NT2/D1 (cell line): ENCODE data around the gene CCL26.
"Not testable (repeated sequence)": the region's sequence is repeated elsewhere in the genome, so short reads cannot be mapped to it uniquely, and the experiment has no call there.

ENCODE experiments used
- DNase-seq: peaks from one replicate; pipeline ENCODE4 v3.0.0-alpha.2; 2011; ENCODE audit warnings: low read depth, low spot score
- H3K27me3 ChIP-seq: 2 replicates; pipeline ENCODE4 v1.6.0; 2011; ENCODE audit warnings: mild to moderate bottlenecking; ENCODE audit not compliant: insufficient read length, insufficient read depth
- H3K36me3 ChIP-seq: 2 replicates; pipeline ENCODE4 v1.6.1; 2011; ENCODE audit warnings: mild to moderate bottlenecking, low read length, mixed read lengths; ENCODE audit not compliant: insufficient read depth, insufficient read length
- H3K4me1 ChIP-seq: 2 replicates; pipeline ENCODE4 v1.5.1; 2011; ENCODE audit not compliant: insufficient read depth, insufficient read length
- H3K4me3 ChIP-seq: 2 replicates; pipeline ENCODE4 v1.5.1; 2011; ENCODE audit warnings: low read depth; ENCODE audit not compliant: insufficient read length
- H3K9ac ChIP-seq: 2 replicates; pipeline ENCODE4 v1.6.0; 2011; ENCODE audit warnings: low read depth; ENCODE audit not compliant: insufficient read length
- H3K9me3 ChIP-seq: 2 replicates; pipeline ENCODE4 v1.5.1; 2011; ENCODE audit warnings: mild to moderate bottlenecking, low read length; ENCODE audit not compliant: insufficient read depth
- SUZ12 ChIP-seq: IDR thresholded peaks from 2 replicates; pipeline ENCODE4 v1.6.1; 2011; ENCODE audit not compliant: insufficient read length, insufficient read depth; ENCODE audit errors: extremely low read depth
- YY1 ChIP-seq: IDR thresholded peaks from 2 replicates; pipeline ENCODE4 v1.6.1; 2011; ENCODE audit not compliant: insufficient read length, insufficient read depth
- ZNF274 ChIP-seq: IDR thresholded peaks from 2 replicates; pipeline ENCODE4 v1.6.1; 2011; ENCODE audit warnings: mild to moderate bottlenecking, low read depth, low read length

CCL26 gene

DNA sequence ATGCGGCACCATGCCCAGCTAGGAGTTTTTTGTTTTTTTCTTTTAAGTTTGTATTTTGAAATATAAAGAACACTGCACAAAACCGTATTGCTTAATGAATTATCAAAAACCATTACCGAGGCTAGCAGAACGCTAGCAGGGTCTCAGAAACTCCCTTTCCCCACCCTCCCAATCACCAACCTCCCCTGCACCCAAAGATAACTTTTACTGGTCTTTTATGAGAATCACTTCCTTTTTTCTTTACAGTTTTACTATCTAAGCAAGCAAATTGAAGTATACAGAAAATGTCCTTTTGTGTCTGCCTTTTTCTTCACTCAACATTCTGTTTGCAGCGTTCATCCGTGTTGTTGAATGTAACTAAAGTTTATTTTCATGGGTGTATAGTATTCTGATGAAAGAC, 46.7 kb downstream of the CCL26 start:
- H3K9me3 ChIP-seq: no peaks in the 10 kb centered on the region
- H3K4me1 ChIP-seq: peaks cover 7% of the 10 kb centered on the region
- TF ChIP-seq SUZ12 (no peak), ZNF274 (no peak), YY1 (no peak)
- no peak for DNase-seq
- H3K36me3 ChIP-seq: no peaks in the 10 kb centered on the region
- no peak overlapping the region for H3K9ac ChIP-seq
- no peak overlapping the region for H3K4me3 ChIP-seq
- no peaks in the 10 kb centered on the region for H3K27me3 ChIP-seq

DNA sequence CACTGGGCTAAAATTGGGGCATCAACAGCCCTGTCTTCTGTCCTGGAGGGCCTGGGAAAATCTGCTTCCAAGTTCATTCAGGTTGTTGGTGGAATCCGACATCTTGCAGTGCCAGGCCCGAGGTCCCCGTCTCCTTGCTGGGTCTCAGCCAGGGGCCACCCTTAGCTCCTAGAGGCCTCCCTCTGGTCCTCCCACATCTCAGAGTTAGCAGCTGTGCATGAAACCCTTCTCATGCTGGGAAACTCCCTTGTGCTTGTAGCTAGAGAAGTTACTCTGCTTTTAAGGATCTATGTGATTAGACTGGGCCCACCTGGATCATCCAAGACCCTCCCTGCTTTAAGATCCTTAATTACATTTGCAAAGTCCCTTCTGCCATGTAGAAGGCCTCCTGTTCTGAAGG, 48.6 kb downstream of the CCL26 start:
- DNase-seq: no peak
- H3K4me1 ChIP-seq: peaks cover 7% of the 10 kb centered on the region
- no peaks in the 10 kb centered on the region for H3K36me3 ChIP-seq
- H3K27me3 ChIP-seq: no peaks in the 10 kb centered on the region
- H3K9me3 ChIP-seq: no peaks in the 10 kb centered on the region
- H3K9ac ChIP-seq: no peak overlapping the region
- no peak overlapping the region for H3K4me3 ChIP-seq
- TF ChIP-seq YY1 (no peak), SUZ12 (no peak), ZNF274 (no peak)

DNA sequence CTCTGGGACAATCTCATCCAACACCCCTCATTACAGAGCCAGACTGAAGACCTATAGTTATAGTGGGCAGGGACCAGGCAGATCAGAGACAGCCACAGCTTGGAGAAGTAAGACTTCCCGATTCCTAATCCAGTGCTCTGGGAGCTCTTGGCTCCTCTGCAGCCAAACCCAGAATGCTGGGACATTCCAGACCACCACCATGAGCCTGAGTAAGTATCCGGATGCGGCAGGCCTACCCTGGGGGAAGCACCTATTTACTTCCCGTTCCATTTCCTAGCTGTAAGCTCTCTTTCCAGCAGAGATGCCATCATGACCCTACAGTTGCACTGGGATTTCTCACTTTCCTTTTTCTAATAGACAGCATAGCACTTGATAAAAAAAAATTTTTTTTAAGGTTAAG, 49.6 kb downstream of the CCL26 start:
- TF ChIP-seq YY1 (no peak), SUZ12 (no peak), ZNF274 (no peak)
- H3K9ac ChIP-seq: no peak overlapping the region
- H3K9me3 ChIP-seq: no peaks in the 10 kb centered on the region
- H3K27me3 ChIP-seq: no peaks in the 10 kb centered on the region
- DNase-seq: no peak
- no peaks in the 10 kb centered on the region for H3K36me3 ChIP-seq
- no peaks in the 10 kb centered on the region for H3K4me1 ChIP-seq
- no peak overlapping the region for H3K4me3 ChIP-seq

DNA sequence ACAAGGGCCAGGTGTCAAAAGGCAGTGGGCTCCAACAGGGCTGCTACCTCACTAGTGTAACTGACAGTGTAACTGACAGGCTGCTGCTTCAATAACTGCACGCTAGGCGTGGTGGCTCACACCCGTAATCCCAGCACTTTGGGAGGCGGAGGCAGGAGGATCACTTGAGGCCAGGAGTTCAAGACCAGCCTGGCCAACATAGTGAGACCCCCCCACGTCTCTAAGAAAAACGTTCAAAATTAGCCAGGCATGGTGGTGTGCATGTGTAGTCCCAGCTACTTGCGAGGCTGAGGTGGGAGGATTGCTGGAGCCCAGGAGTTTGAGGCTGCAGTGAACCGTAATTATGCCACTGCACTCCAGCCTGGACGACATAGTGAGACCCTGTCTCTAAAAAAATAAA, 50.1 kb downstream of the CCL26 start:
- not testable (repeated sequence) for H3K9ac ChIP-seq, H3K9me3 ChIP-seq, DNase-seq, H3K27me3 ChIP-seq, H3K4me3 ChIP-seq, H3K36me3 ChIP-seq, H3K4me1 ChIP-seq

DNA sequence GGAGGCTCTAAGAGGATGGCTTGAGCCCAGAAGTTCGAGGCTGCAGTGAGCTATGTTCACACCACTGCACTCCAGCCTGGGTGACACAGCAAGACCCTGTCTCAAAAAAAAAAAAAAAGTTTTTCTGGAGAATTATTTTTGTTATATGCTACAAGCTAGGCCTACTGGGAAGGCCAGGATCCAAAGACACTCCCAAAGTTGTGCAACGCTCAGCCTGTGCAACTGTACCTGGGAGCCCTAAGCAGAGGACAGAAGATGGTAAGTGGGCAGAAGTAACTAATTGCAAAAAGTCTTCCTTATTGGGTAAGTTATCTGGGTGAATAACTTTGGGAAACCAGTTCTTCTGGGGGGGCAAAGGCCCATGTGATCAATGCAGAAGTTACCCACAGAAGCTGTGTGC, 50.6 kb downstream of the CCL26 start:
- no peak overlapping the region for H3K9ac ChIP-seq
- TF ChIP-seq YY1 (no peak), SUZ12 (no peak), ZNF274 (no peak)
- H3K9me3 ChIP-seq: no peaks in the 10 kb centered on the region
- no peak for DNase-seq
- H3K27me3 ChIP-seq: no peaks in the 10 kb centered on the region
- H3K4me1 ChIP-seq: no peaks in the 10 kb centered on the region
- no peaks in the 10 kb centered on the region for H3K36me3 ChIP-seq
- H3K4me3 ChIP-seq: no peak overlapping the region

DNA sequence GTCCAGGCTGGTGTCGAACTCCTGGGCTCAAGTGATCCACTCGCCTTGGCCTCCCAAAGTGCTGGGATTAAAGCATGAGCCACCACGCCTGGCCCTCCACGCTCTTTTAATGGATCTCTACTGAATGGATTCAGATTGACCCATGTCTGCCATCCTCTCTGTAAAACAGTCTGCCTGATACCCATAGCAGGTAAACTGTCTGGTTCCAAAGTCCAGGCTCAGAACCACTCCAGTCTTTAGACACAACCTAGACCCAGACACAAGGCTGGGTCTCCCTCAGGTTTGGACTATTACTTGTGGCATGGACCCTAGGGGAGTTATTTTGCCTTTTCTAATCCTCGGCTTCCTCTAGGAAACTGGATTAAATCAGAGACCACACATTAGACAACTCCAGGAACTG, 52.4 kb downstream of the CCL26 start:
- no peaks in the 10 kb centered on the region for H3K4me1 ChIP-seq
- H3K9me3 ChIP-seq: no peaks in the 10 kb centered on the region
- H3K27me3 ChIP-seq: no peaks in the 10 kb centered on the region
- no peak overlapping the region for H3K4me3 ChIP-seq
- H3K9ac ChIP-seq: no peak overlapping the region
- TF ChIP-seq SUZ12 (no peak), ZNF274 (no peak), YY1 (no peak)
- no peaks in the 10 kb centered on the region for H3K36me3 ChIP-seq
- no peak for DNase-seq
